GM21526 (cell line): ENCODE results near the gene SH3D21.
A peak's percentile ranks its signal among the peaks of the same experiment; 100 is the strongest.

ENCODE experiments used
- ATAC-seq: cut with Tn5 transposase; IDR thresholded peaks from one replicate; pipeline ENCODE4 v1.9.1; 2021; ENCODE audit warnings: moderate library complexity; ENCODE audit not compliant: unreplicated experiment, low FRiP score

Gene SH3D21

DNA sequence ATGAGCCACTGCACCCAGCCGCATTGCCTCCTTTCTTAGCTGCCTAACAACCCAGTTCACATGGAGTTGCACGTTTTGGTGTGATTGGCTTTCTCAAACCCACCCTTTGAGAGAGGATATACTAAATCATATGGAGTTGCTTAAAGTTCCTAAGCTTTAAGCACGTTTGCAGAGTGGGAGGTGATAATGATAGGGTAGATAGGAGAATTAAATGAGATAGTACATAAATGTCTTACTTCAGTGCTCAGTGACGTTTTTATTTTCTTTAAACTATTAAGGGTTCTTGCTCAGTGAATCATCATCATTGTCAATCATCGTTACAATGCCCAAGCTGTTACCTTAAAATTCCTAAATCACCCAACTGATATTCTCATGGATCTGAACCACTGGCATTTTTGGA, 2.9 kb upstream of the SH3D21 start:
- ATAC-seq: no peak

GRCh38 chr1:36303650-36304360, 2.4 kb upstream of the SH3D21 start:
- no peak for ATAC-seq

GRCh38 chr1:36304521-36304920, 1.6 kb upstream of the SH3D21 start:
- ATAC-seq: no peak

DNA sequence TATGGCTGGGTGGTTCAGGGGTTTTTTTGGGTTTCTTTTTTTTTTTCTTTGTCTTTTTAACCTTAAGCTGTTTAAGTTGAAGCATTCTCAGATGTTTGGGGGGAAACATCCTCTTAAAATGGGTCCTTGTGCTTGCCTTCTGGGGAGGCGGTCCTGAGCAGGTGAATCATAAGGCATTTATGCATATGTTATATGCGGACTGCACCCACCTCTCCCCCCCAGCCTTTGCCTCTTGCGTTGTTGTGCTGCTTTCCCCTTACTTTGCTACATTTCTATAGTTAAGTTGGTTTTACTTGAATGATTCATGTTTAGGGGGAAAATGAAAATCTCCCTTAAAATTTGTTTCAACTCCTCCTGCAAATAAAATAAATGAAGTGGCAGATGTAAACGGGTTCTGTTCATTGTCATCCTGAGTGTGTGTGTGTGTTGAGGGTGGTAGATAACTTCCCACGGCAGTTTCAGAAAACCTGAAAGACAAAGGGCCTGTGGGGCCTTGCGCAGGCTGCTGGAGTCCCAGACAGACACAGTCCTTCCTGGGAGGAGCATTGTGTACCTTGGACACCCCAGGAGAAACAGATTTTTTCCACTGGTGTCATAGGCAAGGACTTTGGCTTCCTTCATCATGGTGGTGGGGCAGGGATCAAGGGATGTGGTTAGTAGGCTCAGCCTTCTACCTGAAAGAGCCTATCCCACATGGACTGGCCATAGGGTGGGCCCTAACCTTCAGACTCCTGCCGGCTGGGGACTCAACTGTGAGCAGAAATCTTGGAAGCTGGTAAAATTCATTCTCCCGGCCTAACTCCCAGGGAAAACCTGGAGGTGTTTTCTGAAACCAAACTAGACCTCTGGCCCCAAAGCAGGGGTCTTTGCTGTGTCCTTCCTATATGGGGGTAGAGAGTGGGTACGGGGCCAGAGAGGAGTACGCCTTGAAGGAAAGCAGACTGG, 926 bp upstream of the SH3D21 start:
- no peak for ATAC-seq

GRCh38 chr1:36305915-36306209, 306 bp upstream of the SH3D21 start:
- ATAC-seq: no peak

GRCh38 chr1:36306902-36307456, 811 bp downstream of the SH3D21 start:
- ATAC-seq: peak; percentile 88

DNA sequence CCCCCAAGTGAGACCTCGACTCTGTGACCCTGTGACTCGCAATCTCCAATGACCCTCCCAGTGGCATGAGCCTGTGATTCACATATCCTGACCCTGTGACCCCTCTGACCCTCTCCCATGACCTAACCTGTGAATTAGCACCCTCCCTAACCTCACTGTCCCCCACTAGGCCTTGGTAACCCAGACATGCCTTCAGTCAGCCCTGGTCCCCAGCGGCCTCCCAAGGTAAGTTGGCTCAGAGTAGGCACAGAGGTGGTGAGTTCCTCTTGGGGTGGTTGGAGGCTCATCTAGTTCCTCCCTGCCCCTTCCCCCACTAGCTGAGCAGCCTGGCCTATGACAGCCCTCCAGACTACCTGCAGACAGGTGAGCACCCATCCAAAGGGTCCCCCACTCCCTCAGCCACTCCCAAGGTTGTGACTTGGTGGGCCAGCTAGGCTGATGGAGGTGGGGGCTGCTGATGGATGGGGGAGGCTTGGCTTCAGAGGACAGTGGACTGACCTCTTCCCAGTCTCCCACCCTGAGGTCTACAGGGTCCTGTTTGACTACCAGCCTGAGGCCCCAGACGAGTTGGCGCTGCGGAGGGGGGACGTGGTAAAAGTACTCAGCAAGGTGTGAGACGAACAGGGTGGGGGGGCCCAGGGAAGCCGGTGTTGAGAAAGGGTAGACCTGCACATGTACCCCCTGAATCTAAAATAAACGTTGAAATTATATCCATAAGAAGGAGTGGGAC, 1.6 kb downstream of the SH3D21 start:
- no peak for ATAC-seq

GRCh38 chr1:36309397-36309796, 3.2 kb downstream of the SH3D21 start:
- ATAC-seq: no peak

- no peak for ATAC-seq
These were observed 14.2 kb downstream of the SH3D21 start for GRCh38 chr1:36320291-36320761.

DNA sequence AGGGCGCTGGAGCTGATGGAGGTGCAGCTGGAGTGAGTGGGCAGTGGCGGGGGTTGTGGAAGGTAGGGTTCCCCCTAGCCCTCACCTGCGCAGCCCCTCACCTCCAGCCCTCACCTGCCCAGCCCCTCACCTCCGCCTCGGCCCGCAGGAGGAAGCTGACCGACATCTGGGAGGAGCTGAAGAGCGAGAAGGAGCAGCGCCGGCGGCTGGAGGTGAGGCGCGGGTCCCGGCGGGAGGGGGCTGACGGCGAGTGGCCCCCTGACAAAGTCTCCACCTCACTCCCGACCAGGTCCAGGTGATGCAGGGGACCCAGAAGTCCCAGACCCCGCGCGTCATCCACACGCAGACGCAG, 14.6 kb downstream of the SH3D21 start:
- no peak for ATAC-seq

- ATAC-seq: no peak
These were observed 15.2 kb downstream of the SH3D21 start for GRCh38 chr1:36321119-36321951.

DNA sequence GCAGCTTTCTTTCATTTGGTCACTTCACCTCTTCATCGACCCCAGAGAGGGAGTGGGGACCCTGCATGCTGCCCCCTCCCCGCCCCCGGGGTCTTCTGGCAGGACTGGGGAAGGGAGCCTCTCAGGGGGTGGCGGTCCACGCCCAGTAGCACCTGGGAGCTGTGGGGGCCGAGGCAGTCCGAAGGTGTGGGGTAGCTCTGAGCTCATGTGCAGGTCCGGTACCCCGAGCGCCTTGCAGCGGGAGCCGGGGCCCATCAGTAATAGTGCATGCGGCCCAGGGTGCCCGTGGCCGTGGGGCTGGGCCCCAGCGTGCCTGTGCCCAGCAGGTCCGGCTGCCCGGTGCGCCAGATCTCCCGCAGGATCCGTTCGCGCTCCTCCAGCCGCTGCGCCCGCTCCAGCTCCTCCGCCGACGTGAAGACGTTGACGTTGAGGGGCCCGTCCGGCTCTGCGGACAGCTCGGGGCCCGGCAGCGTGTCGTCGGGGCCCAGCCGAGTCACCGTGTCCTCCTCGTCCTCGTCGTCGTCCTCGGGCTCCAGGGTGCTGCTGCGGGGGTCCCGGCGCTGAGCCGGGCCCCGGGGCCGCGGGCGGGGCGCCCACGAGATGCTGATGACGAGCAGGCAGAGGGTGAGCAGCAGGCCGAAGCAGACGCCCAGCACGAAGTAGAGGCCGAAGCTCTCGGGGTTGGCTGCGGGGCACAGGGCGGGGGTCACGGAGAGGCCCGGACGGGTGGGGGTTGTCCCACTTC, 16.0 kb downstream of the SH3D21 start:
- no peak for ATAC-seq

- ATAC-seq: no peak
These were observed 16.8 kb downstream of the SH3D21 start for GRCh38 chr1:36322786-36323635.

- no peak for ATAC-seq
These were observed 17.6 kb downstream of the SH3D21 start, which contains the start of gene EVA1B for GRCh38 chr1:36323636-36324352. TSS of gene EVA1B (minus strand) at chr1:36323645. CDS start at chr1:36323037, 608 bp downstream.

GRCh38 chr1:36324353-36324703, 18.2 kb downstream of the SH3D21 start:
- no peak for ATAC-seq

DNA sequence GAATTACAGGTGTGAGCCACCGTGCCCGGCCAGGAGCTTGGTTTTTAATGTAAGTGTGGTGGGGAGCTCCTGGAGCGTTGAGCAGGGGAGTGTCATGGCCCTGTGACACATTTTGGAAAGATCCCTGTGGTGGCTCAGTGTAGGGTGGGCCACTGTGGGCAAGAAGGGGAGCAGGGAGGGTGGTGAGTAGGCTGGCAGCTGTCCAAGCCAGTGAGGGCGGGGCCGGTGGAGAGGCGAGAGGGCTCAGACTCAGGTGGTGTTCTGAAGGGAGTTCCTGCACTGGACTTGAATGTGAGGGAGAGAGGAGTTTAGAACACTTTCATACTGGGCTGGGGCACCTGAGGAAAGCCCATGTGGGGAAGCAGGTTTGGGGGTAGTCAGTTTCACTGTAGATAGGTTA, 20.3 kb downstream of the SH3D21 start:
- ATAC-seq: no peak

DNA sequence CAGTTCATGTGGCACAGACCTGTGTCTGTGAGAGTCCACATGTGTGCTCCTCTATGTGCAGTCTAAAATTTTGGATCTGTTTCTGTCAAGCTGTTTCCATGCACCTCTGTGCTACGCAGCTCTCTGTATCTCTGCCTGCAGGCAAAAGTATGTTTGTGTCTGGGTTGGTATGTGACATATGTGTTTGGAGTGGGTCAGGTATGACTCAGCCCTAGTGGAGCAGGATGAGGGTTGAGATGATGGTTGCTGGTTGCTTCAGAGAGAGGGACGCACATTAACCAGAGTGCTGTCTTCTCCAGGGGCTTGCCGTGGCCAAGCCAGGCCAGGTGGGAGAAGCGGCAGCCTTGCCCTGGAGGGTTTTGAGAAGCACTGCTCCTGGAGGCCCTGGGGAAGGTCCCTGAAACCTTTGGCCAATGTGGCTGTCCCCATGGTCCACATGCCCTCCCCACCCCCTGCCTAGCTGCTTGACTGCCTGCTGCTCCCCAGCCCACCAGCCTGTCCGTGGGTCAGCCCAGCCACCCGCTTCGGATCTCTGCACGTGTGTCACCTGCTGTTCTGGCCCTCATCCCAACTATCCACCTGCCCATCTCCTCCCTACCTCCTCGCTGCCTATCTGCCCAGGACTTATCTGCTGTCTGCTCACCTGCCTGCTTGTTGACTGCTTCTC, 21.4 kb downstream of the SH3D21 start:
- no peak for ATAC-seq
